Measurements from ENCODE around the gene OR5C1. TPM values are rescaled to one million over a fixed set of nuclear protein-coding genes. Genes with fewer than 3 reads are reported as not detected.
"Not testable (repeated sequence)": the region's sequence is repeated elsewhere in the genome, so short reads cannot be mapped to it uniquely, and the experiment has no call there.

Gene OR5C1
- total RNA-seq, 1 donor from 2014 or later: not detected

DNA sequence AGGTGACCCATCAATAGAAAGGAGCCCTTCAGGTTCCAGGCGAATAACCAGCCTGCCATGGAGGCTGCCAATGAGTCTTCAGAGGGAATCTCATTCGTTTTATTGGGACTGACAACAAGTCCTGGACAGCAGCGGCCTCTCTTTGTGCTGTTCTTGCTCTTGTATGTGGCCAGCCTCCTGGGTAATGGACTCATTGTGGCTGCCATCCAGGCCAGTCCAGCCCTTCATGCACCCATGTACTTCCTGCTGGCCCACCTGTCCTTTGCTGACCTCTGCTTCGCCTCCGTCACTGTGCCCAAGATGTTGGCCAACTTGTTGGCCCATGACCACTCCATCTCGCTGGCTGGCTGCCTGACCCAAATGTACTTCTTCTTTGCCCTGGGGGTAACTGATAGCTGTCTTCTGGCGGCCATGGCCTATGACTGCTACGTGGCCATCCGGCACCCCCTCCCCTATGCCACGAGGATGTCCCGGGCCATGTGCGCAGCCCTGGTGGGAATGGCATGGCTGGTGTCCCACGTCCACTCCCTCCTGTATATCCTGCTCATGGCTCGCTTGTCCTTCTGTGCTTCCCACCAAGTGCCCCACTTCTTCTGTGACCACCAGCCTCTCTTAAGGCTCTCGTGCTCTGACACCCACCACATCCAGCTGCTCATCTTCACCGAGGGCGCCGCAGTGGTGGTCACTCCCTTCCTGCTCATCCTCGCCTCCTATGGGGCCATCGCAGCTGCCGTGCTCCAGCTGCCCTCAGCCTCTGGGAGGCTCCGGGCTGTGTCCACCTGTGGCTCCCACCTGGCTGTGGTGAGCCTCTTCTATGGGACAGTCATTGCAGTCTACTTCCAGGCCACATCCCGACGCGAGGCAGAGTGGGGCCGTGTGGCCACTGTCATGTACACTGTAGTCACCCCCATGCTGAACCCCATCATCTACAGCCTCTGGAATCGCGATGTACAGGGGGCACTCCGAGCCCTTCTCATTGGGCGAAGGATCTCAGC is 11.6 kb downstream of the OR5C1 start, which contains the start of gene OR1K1:
Gene OR1K1, plus strand, starts transcription at position 58 of the 995 bp plus-strand sequence. Its CDS starts 0 bp downstream, at position 58.
- no peak for TF ChIP-seq CTCF (IDR thresholded peaks at IDR 0.05)
- H3K4me3 Mint-ChIP-seq (ENCODE audit: unreplicated experiment): no peak within 1 kb of the TSS
- H3K36me3 Mint-ChIP-seq (ENCODE audit: unreplicated experiment): no peaks in the 10 kb centered on the region
- peaks cover 20% of the 10 kb centered on the region for H3K27me3 Mint-ChIP-seq (ENCODE audit: unreplicated experiment)
- no peak within 1 kb of the TSS for H3K27ac Mint-ChIP-seq (ENCODE audit: unreplicated experiment)
- H3K9me3 Mint-ChIP-seq (ENCODE audit: unreplicated experiment): no peaks in the 10 kb centered on the region
- no peak for DNase-seq (ENCODE audit: extremely low spot score, unreplicated experiment)
- H3K4me1 Mint-ChIP-seq (ENCODE audit: unreplicated experiment): no peaks in the 10 kb centered on the region

GRCh38 chr9:122806661-122807060 is 17.9 kb downstream of the OR5C1 start:
- Mint-ChIP-seq H3K27me3 (ENCODE audit: unreplicated experiment) (no peaks in the 10 kb centered on the region), H3K9me3 (ENCODE audit: unreplicated experiment) (no peaks in the 10 kb centered on the region), H3K36me3 (ENCODE audit: unreplicated experiment) (no peaks in the 10 kb centered on the region), H3K4me1 (ENCODE audit: unreplicated experiment) (no peaks in the 10 kb centered on the region), H3K27ac (ENCODE audit: unreplicated experiment) (no peak overlapping the region), H3K4me3 (ENCODE audit: unreplicated experiment) (no peak overlapping the region)
- DNase-seq (ENCODE audit: extremely low spot score, unreplicated experiment): no peak
- TF ChIP-seq CTCF (IDR thresholded peaks at IDR 0.05): no peak

DNA sequence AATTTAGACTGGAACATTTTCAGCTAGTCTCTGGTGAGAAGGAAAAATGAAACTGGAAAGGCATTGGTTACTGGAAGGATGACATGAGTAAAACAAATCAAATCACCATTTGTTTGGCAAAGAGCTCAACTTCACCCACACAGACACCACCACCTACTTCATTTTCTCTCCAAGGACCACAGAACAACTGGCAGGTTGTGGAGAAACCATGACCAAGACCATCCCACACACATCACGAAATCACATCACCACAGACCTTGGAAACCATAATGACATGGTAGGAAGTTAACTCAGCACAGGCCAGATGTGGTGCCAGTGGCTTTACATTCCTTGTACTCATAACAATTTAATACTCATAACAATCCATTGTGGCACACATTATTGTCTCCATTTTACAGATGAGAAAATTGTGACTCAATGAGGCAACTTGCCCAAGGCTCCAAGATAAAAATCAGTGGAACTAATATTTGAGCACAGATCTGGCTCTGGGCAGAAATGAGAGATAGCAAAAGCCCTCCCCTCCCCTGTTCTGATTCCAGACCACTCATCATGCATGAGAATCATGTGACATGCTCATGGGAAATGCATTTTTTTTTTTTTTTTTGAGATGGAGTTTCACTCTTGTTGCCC is 18.7 kb downstream of the OR5C1 start:
- no peak overlapping the region for H3K27ac Mint-ChIP-seq (ENCODE audit: unreplicated experiment)
- DNase-seq (ENCODE audit: extremely low spot score, unreplicated experiment): no peak
- no peaks in the 10 kb centered on the region for H3K27me3 Mint-ChIP-seq (ENCODE audit: unreplicated experiment)
- TF ChIP-seq CTCF (IDR thresholded peaks at IDR 0.05): no peak
- no peaks in the 10 kb centered on the region for H3K9me3 Mint-ChIP-seq (ENCODE audit: unreplicated experiment)
- no peaks in the 10 kb centered on the region for H3K36me3 Mint-ChIP-seq (ENCODE audit: unreplicated experiment)
- H3K4me3 Mint-ChIP-seq (ENCODE audit: unreplicated experiment): no peak overlapping the region
- H3K4me1 Mint-ChIP-seq (ENCODE audit: unreplicated experiment): no peaks in the 10 kb centered on the region

- H3K9me3 Mint-ChIP-seq (ENCODE audit: unreplicated experiment): no peaks in the 10 kb centered on the region
- DNase-seq (ENCODE audit: extremely low spot score, unreplicated experiment): no peak
- no peaks in the 10 kb centered on the region for H3K36me3 Mint-ChIP-seq (ENCODE audit: unreplicated experiment)
- no peak overlapping the region for H3K27ac Mint-ChIP-seq (ENCODE audit: unreplicated experiment)
- no peak overlapping the region for H3K4me3 Mint-ChIP-seq (ENCODE audit: unreplicated experiment)
- no peaks in the 10 kb centered on the region for H3K4me1 Mint-ChIP-seq (ENCODE audit: unreplicated experiment)
- no peak for TF ChIP-seq CTCF (IDR thresholded peaks at IDR 0.05)
- H3K27me3 Mint-ChIP-seq (ENCODE audit: unreplicated experiment): no peaks in the 10 kb centered on the region
Measured at GRCh38 chr9:122808141-122808540, 19.4 kb downstream of the OR5C1 start.

DNA sequence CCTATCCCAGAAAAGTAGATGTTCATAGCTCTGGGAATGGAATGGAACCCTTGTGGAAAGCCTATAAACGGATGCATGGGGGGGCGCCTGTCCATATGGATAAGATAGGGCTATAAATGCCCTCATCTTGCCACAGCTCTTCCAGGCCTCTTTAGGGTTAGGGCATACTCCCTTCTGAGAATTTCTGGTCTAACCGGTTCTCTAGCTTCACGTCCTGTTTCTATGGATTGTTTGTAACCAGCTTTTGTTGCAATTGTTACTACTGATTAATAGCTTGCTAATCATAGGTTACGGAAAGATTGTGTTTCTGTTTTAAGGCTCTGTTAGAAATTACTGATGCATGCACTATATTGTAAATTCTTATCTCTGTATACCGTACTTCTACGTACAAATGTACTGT is 20.5 kb downstream of the OR5C1 start:
- not testable (repeated sequence) for H3K9me3 Mint-ChIP-seq (ENCODE audit: unreplicated experiment); H3K36me3 Mint-ChIP-seq (ENCODE audit: unreplicated experiment); H3K27ac Mint-ChIP-seq (ENCODE audit: unreplicated experiment); H3K27me3 Mint-ChIP-seq (ENCODE audit: unreplicated experiment); DNase-seq (ENCODE audit: extremely low spot score, unreplicated experiment); H3K4me3 Mint-ChIP-seq (ENCODE audit: unreplicated experiment); H3K4me1 Mint-ChIP-seq (ENCODE audit: unreplicated experiment)

Data from osteocyte (in vitro differentiated cells).